ENCODE results near the gene AP2M1.

The AP2M1 gene

GRCh38 chr3:184228376-184229137 is 53.9 kb downstream of the AP2M1 start:
- DNase-seq (ENCODE audit: low spot score): no peak

DNA sequence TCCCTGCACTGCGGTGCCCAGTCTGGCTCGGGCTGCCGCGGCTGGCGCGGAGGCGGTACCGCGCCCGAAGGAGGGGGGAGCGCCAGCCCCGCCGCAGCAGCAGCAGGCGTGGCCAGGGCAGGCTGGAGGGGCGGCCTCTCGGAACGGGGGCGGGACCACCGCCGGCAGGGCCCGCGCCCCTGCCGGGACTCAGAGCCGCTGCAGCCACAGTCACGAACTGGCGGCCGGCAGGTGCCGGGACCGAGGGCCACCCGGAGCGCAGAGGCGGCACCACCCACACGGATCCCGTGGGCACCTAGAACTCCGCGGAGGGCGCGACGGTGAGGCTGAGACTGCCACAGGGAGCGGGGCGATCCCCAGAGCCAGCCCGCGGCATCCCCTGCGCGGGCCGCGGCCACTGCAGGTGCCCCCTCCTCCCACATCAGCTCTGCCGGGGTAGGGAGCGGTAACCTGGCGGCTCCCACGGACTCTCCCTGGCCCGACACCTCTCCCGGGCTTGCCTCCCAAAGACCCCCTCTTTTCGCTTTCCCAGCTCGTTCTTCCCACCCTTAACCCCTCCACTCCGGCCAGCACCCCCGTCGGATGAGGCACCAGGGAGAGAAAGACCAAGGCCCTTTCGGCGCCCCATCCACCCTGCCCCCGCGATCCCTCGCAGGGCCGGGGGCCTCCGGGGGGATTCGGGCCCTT is 54.9 kb downstream of the AP2M1 start, which contains the start of gene VWA5B2:
VWA5B2 (plus strand) TSS at position 192 of the 687 bp plus-strand sequence. CDS start 944 bp downstream, outside the sequence.
- peak; percentile 85 for DNase-seq (ENCODE audit: low spot score)

- DNase-seq (ENCODE audit: low spot score): peak; percentile 51
These were observed 55.5 kb downstream of the AP2M1 start for GRCh38 chr3:184230081-184230602.

GRCh38 chr3:184230603-184231528 is 56.2 kb downstream of the AP2M1 start:
- no peak for DNase-seq (ENCODE audit: low spot score)

DNA sequence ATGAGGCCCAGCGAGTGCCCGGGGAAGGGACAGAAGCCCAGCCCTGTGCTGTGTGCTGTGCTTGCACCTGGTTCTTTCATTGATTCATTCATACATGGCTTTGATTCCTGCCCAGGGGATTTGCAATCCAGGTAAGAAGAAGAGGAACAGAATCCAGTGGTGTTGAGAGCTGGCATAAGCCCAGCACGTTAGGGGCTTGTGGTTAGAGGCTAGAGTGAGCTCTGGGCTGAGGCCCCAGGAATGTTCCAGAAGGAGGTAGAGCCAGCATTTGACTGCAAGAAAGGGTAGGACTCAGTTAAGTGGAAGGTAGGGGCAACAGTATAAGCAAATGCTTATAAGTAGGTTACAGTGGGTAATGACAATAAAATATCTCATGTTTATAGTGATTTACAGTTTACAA is 57.0 kb downstream of the AP2M1 start:
- DNase-seq (ENCODE audit: low spot score): no peak

GRCh38 chr3:184233127-184233843 is 58.6 kb downstream of the AP2M1 start:
- DNase-seq (ENCODE audit: low spot score): no peak

All from LoVo (cell line).